Measurements from ENCODE around the gene EYA4.
"Not testable (repeated sequence)": the region's sequence is repeated elsewhere in the genome, so short reads cannot be mapped to it uniquely, and the experiment has no call there.

EYA4 gene

GRCh38 chr6:133392015-133392414, 150.9 kb downstream of the EYA4 start:
- no peak overlapping the region for H3K4me3 ChIP-seq (ENCODE audit: low read depth, low read length)
- no peak for DNase-seq (ENCODE audit: low read depth)
- no peak for TF ChIP-seq CTCF (conservative IDR thresholded peaks at IDR 0.05; ENCODE audit: low read depth, low read length)

- H3K4me3 ChIP-seq (ENCODE audit: low read depth, low read length): no peak overlapping the region
- DNase-seq (ENCODE audit: low read depth): no peak
- no peak for TF ChIP-seq CTCF (conservative IDR thresholded peaks at IDR 0.05; ENCODE audit: low read depth, low read length)
These were observed 151.5 kb downstream of the EYA4 start for GRCh38 chr6:133392641-133393040.

- no peak overlapping the region for H3K4me3 ChIP-seq (ENCODE audit: low read depth, low read length)
- DNase-seq (ENCODE audit: low read depth): no peak
- TF ChIP-seq CTCF (conservative IDR thresholded peaks at IDR 0.05; ENCODE audit: low read depth, low read length): no peak
These were observed 152.7 kb downstream of the EYA4 start for GRCh38 chr6:133393891-133394290.

- no peak overlapping the region for H3K4me3 ChIP-seq (ENCODE audit: low read depth, low read length)
- TF ChIP-seq CTCF (conservative IDR thresholded peaks at IDR 0.05; ENCODE audit: low read depth, low read length): no peak
- no peak for DNase-seq (ENCODE audit: low read depth)
These were observed 153.5 kb downstream of the EYA4 start for GRCh38 chr6:133394630-133395029.

GRCh38 chr6:133396233-133396983, 155.3 kb downstream of the EYA4 start:
- DNase-seq (ENCODE audit: low read depth): peak; percentile 50
- no peak for TF ChIP-seq CTCF (conservative IDR thresholded peaks at IDR 0.05; ENCODE audit: low read depth, low read length)

GRCh38 chr6:133396984-133397348, 155.8 kb downstream of the EYA4 start:
- DNase-seq (ENCODE audit: low read depth): no peak

More at GRCh38 chr6:133396233-133396983, 155.3 kb downstream of the EYA4 start:
- no peak overlapping the region for H3K4me3 ChIP-seq (ENCODE audit: low read depth, low read length)

GRCh38 chr6:133397601-133398000, 156.4 kb downstream of the EYA4 start:
- not testable (repeated sequence) for H3K4me3 ChIP-seq (ENCODE audit: low read depth, low read length)

More at GRCh38 chr6:133396984-133397348, 155.8 kb downstream of the EYA4 start:
- H3K4me3 ChIP-seq (ENCODE audit: low read depth, low read length): no peak overlapping the region
- no peak for TF ChIP-seq CTCF (conservative IDR thresholded peaks at IDR 0.05; ENCODE audit: low read depth, low read length)

More at GRCh38 chr6:133397601-133398000, 156.4 kb downstream of the EYA4 start:
- DNase-seq (ENCODE audit: low read depth): not testable (repeated sequence)
